DMS79 treated with DMSO at 0.1 percent for 48 hours (cell line): ENCODE data around the gene SCART1.
"Not testable (repeated sequence)": the region's sequence is repeated elsewhere in the genome, so short reads cannot be mapped to it uniquely, and the experiment has no call there.

Experiments used
- DNase-seq: peaks from one replicate; lab custom pipeline; 2025; lab: John Stamatoyannopoulos, UW

The SCART1 gene

DNA sequence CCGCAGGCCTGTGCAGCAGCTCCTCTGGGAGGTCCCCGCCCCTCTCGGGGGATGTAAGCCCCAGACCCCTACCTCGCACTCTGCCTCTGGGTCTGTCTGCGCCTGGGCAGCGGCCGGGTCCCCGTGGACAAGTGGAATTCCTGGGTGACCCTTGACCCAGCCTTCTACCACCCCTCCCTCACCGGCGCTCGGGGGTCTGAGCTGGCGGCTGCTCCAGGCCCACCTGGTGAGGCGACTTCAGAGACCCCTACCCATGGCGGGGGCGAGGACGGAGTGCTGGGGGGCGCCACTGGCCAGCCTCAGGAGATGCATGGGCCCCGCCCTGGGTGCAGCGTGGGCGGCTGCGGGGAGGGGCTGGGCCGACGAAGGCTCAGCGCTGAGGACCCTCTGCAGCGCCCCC lies 21.0 kb upstream of the SCART1 start:
- DNase-seq = not testable (repeated sequence)

DNA sequence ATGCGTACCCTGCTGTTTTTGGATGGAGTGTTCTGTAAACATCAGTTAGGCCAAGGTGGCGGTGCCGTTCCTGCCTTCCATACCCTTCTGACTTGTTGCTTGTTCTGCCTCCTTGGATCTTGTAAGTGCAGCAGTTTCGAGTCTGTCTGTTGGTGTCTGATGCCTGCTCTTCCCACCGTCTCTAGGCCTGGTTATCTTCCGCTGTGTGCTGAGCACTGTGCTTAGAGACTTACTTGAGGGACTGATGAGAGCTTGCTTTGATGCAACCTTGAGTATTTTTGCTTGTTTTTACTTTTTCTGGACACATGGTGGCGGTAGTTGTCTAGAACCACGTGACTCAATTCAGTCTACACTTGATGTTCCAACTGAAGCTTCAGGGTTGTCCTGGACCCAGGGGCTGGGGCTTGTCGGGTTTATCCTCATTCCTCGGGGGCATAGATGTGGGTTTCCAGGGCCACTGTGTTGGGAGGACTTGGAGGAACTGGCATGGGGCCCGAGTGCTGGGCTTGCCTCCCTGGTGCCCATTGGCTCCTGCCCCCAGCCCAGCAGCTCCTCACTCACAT lies 15.0 kb upstream of the SCART1 start:
- no peak for DNase-seq

DNA sequence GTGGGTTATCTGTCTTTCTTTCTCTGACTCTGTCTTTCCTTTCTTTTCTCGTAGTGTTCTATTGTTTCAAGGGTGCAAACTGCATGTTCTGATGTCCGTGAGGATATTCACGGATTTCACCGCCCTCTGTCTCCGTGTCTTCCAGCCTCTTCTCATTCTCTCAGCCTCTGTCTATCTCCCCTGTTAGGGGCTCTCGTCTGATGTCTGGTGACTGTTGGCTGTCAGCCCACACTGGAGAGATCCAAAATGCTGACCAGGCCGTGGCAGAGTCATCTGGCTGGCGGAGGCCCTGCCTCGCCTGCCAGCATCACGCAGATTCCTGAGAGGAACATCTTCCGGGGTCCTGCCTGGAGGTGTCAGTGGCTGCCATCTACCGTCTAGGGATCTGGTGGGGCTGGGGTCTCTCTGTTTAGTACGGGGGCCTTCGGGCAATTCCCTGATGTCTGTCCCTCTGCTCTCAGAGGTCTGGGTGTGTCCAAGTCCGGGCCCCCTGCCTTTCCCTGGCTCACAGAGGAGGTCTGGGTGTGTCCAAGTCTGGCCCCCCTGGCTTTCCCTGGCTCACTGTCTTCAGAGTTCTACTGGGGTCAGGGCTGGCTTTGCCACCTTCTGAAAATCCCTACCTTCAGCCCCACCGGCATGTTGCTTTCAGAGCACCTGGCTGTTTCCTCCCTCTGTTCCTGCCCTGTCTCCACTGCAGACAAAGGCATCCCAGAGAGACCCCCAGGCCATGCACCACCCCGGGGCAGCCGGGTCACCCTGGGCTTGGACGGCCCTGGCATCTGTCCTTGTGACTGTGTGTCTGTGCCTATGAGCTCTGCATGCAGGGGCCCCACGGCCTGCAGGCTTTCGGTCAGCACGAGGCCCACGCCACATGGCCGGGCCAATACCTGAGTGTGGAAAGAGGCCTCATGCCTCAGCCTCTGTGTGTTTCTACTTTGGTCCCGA lies 14.0 kb upstream of the SCART1 start:
- no peak for DNase-seq

DNA sequence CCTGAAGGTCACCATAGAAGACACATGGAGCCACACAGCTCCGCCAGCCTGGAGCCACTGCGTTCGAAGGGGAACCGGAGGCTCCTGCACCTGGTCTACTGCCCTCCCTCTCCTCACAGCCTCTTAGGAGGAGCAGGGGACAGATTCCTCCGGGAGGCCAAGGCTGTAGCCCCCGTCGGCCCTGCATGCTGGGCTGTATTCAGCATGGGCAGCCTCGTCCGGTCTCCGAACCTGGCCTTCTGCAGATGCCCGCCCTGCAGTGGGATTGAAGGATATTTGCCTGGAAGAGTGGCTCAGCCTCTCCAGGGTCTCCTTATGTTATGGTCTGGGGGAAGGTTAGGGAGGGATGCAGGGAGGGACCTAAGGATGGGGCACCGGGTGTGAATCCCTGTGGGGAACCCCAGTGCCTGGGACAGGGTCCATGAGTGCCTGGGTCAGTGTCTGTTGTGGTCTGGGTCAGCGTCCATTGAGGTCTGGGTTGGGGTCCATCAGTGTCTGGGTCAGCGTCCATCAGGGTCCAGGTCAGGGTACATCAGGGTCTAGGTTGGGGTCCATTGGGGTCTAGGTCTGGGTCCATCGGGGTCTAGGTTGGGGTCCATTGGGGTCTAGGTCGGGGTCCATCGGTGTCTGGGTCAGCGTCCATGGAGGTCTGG lies 13.0 kb upstream of the SCART1 start:
- DNase-seq = no peak

DNA sequence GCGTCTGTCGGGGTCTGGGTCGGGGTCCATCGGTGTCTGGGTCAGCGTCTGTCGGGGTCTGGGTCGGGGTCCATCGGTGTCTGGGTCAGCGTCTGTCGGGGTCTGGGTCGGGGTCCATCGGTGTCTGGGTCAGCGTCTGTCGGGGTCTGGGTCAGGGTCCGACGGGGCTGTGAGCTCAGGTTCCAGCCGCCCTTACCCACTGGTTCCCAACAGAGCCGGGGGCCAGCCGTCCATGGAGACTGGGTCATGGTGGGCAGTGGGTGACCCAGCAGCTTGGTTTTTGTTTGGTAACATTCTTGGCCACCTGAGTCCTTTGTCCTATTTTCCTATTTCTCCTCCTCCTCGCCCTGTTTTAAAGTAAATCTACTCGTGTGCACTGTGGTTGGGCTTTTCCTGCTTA lies 12.4 kb upstream of the SCART1 start:
- DNase-seq = not testable (repeated sequence)

DNA sequence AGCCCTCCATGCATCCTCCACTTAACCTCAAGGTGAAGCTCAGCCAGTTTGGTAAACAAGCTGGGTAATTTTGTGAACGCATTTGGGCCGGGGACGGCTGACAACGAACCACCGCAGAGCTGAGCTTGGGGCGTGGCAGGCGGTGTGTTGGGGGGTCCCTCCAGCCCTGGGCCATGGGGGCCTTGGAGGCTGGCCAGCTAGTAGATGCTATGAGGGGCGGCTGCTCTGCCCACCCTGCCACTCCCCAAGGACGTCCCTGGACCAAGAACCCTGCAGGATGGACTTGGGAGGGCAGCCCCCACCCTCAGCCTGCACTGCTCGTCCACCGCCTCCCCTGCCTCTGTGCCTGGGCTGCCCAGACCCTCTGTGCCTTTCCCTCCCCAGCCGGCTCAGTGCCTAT lies 12.0 kb upstream of the SCART1 start:
- DNase-seq = no peak

DNA sequence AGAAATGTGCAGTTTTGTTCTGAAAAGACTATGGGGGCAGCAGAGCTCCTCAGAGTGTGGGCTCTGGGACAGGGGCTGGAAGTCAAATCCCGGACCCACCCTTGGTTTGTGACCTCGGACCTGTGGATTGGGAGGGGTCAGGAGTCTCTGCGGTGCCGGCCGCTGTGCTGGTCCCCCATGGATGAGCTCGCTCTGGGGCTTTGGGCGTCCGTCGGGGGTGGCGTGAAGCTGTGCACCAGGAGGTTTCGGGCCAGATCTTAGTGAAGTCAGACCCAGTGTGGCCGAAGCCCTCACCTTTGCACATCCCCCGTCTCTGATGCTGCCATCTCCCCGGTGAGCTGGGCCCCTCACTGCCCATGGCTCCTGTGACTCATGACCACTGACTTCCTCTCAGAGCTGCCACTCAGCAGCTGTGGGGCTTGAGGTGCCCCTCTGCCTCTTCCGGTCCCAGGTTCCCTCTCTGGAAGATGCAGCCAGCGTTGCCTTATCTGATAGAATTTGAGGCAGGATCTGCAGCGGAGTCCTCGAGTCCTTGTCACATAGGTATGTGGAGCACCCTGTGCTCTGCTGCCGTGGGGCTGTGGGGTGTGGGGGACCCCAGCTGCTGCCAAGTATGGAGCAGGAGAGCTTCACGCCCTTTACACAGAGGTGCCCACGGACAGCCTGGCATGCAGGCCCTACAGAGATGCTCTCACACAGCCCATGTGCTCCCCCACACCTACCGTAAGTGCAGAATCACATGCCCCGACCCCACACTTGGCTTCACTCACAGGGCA lies 11.4 kb upstream of the SCART1 start:
- DNase-seq = no peak

DNA sequence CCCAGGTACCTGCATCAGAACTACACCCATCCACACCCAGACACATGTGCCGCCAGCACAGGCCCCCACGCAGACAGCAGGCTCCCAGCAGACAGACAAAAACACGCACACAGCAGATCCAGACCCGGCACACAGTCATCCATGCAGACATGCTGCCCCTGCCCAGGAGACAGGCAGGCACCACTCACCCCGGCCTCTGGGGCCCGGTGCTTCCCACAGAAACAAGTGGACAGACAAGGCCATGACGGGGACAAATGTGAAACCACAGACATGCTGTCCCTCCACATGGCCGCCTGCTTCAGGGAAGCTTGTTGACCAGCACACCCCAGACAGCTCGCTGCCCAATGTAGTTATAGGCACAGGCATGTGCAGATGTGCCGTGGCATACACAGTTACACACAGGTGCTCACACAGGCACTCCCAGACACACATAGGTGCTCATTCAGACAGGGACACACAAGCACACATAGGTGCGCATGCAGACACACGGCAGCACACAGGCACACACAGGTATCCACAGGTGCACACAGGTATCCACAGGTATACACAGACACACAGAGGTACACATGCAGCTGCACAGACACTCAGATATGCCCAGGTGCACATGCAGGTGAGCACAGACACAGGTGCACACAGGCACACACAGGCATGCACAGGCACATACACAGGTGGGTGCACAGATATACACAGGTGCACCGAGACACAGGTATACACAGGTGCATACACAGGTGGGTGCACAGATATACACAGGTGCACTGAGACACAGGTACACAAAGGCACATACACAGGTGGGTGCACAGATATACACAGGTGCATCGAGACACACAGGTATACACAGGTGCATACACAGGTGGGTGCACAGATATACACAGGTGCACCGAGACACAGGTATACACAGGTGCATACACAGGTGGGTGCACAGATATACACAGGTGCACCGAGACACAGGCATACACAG lies 10.5 kb upstream of the SCART1 start:
- DNase-seq = no peak

DNA sequence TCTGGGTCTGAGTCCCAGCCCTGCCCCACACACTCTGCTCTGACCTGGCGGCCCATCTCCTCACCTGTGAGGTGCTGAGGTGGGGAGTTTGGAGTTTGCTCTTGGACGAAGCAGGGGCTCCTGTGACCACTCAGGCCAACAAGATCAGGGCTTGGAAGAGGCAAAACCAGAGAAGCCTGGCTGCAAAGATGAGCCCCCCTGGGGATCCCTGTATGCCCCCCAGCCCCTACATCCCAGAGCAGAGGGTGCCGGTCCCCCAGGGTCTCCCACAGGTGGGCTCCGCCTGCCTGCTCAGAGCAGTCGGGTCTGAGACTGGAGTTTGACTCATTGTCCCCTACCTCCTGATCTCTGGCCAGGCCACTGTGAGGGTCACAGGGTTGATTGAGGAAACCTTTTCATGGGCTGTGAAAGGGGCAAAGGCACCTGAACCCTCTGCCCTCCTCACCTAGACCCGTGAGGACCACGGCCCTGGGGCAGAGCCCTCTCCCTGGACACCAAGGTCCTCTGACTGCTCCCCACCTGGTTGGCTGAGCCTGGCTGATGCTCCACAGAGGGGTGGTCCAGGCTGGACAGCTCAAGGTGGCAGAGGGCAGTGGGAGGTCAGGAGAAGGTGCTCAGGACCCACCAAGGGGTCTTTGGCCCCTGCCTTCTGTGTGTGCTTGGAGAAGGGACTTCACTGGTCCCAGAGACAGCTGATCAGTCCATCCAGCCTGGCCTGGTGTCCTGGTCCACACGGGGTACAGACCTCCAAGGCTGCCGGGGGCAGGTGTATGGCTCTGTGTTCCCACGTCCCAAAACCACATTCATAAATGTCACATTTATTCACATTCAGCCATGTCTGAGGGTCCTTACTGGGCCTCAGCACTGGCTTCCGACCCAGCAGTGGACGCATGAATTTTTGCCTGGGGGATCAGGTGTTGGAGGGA lies 9.1 kb upstream of the SCART1 start:
- DNase-seq = no peak

DNA sequence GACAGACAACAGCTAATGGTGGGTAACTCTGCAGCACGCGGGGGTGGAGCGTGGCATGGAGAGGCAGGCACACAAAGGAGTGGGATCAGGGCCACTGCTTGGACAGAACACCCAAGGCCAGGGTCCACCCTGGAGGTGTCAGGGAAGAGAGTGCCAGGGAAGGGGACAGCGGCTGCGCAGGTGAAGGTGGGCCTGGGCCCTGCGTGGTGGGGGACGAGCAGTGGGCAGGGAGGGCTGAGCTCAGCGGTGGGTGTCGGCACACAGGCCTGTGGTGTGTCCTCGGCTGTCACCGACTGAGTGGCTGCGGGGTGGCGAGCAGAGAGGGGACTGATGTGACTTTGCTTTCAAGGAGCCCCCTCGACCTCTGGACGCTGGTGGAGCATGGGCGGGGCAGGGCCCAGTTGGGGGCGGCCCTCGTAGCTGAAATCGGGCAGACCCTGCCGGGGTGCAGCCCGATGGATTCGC lies 8.4 kb upstream of the SCART1 start:
- DNase-seq = no peak

DNA sequence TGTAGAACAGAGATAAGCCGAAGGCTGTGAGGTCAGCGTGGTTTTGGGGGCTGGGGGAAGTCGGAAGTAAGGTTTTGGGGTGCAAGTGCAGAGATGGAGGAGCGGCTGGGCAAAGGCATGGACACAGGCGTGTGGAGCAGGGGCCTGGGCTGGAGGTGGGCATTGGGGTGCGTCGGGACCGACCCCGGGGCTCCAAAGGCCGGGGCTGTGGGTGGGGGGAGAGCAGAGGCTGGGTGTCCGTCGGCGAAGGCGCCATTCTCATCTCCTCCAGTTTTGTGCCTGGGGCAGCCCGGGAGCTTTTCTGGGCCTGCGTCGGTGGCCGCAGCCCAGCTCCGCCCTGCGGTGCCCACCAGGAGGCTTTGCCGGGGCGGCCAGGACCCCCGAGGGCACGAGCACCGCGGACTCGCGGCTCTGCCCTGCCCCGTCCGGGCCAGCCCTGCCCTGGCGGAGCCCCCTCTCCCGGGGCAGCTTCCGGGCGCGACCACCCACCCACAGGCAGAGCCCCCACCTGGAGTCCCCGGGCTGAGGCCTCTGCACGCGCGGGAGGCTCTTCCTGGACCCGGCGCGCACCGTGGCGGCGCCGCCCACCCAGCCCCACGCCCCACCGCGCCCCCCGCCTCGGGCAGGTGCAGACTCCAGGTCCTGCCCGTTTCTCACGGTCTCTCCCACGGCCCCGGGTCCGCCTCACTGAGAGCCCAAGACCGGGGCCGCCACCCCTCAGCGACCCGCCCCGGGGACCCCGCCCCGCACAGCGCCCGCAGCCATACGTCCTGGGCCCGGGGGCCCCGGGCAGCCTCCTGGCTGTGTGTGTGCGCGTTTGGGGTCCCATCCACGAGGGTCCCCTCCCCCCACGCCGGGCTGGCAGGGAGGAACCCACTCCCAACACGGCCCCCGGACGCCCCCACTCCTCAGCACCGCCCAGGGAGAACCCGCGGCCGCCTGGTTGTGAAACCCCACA lies 7.7 kb upstream of the SCART1 start:
- DNase-seq = no peak

DNA sequence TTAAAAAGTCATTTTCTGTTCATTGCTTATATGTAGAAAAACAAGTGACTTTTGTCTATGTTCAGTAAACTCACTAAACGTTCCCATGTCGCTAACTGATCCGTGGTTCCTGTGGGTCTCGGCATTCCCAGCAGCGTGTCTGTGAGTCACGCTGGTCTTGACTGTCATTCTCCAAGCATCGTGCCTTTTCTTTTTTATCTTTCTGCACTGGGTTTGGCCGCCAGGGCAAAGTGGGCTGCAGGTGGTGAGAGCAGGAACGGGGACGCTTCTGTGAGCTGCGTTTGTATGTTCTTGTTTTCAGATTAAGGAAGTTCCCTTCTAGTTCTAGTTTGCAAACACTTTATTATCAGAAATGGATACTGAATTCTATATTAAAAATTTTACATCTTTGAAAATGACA lies 6.8 kb upstream of the SCART1 start:
- no peak for DNase-seq

DNA sequence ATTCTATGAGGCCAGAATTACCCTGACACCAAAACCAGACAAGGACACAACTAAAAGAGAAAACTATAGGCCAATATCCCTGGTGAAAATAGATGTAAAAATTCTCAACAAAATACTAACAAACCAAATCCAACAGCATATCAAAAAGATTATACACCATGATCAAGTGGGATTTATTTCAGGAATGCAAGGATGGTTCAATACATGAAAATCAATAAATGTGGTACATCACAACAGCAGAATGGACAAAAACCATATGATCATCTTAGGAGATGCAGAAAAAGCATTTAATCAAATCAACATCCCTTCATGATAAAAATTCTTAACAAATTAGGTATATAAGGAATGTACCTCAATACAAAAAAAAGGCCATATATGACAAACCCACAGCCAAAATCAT lies 5.6 kb upstream of the SCART1 start:
- DNase-seq = no peak

DNA sequence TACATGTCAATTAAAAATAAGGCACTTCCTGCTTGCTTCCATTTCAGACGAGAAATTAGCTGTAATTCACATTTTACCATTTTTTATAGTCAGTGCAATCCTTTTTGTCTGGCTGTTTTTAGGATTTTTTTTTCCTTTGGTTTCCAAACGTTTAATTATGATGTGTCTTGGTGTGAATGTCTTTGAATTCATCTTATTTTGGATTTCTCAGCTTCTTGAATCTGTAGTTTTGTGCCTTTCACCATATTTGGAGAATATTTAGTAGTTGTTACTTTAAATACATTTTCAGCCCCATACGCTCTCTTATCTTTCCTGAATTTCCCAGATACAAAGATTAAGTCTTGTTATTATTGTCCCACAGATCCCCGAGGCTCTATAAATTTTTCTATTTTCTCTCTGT lies 2.4 kb upstream of the SCART1 start:
- no peak for DNase-seq

DNA sequence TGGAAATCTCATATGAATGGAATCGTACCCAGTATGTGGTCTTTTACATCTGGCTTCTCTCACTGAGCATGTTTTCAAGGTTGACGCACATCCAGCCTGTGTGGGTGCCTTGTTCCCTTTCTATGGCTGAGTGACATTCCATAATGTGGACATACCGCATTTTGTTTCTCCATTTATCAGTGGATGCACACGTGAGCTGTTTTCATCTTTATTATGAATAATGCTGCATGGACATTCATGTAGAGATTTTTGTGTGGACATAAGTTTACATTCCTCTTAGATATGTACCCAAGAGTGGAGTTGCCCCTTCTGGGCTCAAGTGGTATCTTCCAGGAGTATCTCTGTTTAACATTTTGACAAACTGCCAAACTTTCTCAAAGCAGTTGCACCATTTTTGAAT lies 1.3 kb upstream of the SCART1 start:
- DNase-seq = no peak

DNA sequence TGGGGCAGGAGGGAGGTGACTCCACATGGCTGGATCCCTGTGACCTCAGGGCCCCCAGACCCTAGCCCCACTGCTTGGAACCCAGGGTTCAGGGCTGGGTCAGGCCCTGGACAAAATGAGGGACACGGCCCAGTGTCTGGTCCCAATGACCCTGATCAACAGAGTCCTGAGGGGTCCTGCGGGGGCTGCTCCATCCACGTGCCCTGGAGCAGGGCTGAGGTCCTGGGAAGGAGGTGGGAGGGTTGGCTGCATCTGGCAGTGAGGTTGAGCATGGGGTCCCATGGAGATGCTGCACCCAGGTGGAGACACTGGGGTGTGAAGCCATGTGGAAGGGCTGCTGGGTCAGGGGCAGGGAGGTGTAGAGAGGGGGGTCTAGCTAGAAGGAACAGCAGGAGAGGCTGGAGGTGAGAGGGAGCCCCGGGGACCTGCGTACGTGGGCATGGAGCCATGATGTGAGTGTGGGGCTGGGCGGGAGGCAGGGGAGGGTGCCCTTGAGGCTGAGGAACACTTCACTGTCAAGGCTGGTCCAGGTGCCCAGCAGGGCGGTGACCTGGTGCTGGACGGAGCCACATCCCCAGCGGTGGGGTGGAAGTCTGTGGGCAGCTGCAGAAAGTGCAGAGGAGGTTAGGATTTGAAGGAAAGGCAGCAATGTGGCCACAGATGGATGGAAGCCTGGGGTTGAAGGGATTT lies 604 bp downstream of the SCART1 start:
- DNase-seq = no peak

DNA sequence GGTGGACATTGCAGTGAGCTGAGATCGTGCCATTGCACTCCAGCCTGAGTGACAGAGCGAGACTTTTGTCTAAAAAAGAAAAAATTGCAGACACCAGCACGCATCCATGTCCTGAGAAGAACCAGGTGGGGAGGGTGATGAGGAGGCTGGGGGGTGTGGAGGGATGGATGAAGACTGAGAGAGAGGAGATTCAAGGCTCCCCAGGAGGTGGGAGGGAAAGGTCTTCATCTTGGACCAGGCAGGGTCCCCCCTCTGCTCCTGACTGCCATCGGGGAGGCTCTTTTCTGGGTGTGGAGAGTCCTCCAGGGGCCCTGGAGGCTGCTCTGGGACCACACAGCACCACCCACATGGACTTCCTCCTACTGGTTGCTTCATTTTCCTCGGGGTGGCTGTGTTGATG lies 1.5 kb downstream of the SCART1 start:
- no peak for DNase-seq

DNA sequence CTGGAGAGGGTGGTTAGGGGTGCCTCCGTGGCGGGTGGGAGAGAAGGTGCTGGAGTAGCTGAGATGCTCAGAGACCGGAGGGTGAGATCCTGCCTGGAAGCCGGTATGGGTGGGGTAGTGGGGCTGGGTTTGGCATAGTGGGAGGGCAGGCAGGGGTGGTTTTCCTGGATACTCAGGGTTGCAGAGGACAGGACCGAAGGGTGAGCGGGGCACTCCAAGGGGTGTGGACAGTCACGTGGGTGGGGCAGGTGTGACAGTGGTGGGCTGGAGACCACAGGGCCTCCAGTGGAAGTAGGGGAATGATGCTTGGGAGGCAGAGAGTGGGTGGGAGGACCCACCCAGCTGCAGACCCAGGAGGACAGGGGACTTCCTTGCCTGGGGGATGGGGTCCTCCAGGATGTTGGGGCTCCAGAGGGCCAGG lies 1.9 kb downstream of the SCART1 start:
- no peak for DNase-seq
